OCI-M1 (cell line): Measurements from ENCODE around the gene PMPCA.
"Not testable (repeated sequence)": the region's sequence is repeated elsewhere in the genome, so short reads cannot be mapped to it uniquely, and the experiment has no call there.

Source experiments
- DNase-seq: peaks from one replicate; lab custom pipeline; 2025; lab: John Stamatoyannopoulos, UW

PMPCA gene

DNA sequence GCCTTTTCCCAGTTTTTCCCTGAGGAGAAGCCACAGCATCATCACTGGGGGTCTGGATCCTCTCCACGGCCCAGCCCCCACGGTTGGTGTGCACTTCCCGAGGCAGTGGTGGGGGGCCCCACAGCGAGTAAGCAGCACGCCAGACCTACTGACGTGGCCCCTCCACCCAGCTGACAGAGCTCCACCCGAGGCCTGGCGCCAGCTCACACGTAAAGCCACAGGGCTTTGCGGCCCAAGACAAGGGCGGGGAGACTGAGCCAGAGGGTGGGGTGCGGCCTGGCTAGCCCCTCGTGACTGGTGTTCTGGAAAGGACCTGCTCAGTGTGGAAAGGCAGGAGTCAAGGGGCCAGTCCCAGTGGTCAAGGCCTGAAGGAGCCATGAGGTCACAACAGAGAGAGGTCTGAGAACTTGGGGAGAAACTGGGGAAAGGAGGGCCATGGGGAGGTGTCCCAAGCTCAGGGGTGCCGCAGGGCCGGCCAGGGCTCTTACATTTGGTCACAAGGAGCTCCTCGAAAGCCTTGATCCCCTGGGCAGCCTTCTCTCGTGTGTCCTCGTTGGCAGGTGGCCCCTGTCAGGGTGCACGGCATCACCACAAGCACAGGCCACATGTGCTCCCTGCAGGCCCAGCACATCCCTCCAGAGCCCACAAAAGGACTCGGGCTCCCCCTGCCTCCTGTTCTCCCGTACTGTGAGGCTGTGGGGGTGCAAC lies 16.0 kb upstream of the PMPCA start:
- no peak for DNase-seq

DNA sequence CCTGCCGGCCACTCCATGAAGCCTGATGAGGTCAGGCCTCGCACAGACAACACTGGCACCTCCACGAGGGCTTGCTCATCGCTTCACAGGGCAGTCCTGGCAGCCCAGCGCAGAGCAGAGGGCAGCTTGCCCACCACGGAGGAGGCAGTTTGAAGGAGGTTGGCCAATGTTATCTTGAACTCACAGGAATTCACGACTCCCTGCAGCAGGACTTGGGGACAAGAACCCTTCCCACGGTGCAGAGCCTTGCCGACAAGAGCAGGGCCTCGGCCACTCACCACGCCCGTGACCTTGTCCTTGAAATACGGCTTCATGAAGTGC lies 15.5 kb upstream of the PMPCA start:
- DNase-seq = no peak

DNA sequence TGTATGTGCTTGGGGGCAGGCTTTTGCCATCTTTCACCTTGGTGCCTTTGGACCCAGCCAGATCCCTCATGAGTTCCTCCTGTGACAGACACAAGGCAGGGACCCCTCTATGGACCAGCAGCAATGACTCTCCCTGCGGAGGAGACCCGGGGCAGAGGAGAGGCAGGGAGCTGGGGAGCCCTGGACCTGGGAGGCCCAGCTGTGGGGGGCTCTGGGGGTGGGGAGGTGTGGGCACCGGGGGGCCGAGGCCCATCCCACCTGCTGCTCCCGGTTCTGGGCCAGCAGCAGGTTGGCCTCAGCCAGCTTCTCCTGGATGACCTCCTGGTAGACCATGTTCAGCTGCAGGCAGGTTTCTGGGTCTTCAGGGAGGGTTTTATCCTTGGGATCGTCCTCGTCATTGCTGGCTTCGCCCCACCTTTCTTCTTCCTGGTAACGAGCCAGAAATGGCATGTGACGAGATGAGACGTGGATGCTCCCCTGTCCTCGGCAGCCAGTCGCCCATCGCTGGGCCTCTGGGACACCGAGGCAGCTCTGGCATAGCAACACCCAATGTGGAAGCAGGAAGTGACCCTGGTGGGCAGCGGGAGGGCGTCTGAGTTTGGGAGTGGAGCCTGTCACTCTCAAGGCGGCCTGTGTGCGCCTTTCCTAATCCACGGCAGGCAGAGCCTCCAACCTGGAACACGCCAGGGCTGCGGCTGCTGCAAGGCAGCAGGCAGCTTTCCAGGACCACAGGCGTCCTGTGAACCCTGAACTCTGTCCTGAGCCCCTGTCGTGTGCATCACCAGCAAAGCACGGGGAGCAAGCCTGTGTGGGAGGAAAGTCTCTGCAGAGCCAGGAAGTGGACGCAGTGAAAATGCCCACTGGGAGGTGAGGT lies 14.9 kb upstream of the PMPCA start:
- no peak for DNase-seq

DNA sequence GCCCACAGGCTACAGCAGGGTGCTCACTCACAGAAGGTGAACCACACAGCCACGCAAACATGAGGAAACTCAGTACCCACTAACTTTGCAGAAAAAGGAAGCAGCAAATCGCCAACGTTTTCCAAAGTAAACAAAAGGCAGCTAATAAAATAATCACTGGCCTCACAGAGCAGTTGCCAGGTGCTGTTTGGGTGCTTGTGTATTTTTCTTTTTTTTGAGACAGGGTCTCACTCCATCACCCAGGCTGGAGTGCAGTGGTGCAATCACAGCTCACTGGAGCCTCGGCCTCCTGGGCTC lies 14.3 kb upstream of the PMPCA start:
- no peak for DNase-seq

DNA sequence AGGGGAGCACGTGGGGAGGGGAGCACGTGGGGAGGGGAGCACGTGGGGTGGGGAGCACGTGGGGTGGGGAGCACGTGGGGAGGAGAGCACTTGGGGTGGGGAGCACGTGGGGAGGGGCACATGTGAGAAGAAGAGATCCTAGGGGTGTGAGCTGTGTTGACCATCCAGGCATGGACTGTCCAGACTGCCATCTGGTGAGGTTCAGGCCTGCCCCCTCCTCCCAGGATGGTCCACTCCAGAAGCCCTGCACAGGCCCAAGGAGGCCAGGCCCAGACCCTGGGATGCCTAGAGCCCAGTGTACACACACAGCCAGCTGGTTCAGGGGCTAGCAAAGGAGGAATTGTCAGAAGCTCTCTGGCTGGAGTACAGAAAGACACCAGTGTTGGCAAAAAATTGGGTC lies 12.8 kb upstream of the PMPCA start:
- DNase-seq = no peak

DNA sequence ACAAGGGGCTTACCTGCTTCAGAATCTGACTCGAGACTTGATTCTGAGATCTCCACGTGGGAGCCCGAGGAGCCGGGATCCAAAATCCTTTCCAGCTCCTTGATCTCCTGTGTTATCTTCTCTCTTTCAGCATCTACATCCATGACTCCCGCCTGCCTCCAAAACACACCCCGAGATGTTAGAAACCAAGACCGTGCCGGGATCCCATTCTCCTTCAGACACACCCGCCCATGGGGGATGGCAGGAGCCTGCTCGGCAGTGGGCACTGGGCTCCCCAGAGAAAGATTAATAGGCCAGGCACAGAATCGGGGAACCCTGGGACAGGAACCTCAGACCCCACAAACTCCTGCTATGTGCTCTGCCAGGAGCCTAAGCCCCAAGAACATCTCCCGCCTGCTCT lies 12.2 kb upstream of the PMPCA start:
- DNase-seq = no peak

DNA sequence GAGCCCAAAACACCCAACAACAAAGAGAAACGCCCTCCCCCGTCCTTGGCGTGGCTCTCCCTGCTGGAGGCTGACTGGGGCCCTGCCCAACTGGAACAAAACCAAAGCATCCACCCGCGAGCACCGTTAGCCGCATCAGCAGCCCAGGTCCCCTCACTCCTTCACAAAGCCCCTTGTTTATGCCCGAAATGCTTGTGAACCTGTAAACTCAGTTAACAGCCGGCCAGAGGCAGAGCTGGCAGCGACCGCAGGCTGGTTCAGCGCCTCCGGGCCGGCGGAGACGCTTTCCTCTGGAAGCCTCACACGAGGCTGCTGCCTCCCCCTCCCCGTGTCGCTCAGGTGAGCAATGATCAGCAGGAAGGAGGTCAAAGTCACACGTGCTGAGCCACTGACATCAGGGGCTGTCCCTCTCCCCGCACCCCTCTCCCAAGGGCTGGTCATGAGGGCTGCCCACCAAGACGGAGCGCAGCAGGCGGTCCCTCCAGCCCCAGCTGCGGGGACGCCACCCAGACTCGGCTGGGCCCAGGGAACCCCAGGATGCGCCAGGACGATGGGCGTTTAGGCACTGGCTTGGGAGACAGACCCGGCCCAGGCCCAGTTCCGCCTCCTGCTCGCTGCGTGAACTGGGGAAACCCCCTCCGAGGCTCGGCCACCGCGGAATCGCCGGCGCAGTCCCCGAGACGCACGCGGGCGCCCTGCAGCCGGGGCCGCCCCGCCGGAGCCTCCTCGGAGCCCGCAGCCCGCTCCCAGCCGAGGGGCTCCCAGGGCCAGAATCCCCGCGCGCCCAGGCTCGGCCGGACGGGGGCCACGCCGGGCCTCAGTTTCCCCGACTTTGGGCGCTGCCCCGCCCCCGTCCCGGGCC lies 11.1 kb upstream of the PMPCA start:
- peak; percentile 27 for DNase-seq

DNA sequence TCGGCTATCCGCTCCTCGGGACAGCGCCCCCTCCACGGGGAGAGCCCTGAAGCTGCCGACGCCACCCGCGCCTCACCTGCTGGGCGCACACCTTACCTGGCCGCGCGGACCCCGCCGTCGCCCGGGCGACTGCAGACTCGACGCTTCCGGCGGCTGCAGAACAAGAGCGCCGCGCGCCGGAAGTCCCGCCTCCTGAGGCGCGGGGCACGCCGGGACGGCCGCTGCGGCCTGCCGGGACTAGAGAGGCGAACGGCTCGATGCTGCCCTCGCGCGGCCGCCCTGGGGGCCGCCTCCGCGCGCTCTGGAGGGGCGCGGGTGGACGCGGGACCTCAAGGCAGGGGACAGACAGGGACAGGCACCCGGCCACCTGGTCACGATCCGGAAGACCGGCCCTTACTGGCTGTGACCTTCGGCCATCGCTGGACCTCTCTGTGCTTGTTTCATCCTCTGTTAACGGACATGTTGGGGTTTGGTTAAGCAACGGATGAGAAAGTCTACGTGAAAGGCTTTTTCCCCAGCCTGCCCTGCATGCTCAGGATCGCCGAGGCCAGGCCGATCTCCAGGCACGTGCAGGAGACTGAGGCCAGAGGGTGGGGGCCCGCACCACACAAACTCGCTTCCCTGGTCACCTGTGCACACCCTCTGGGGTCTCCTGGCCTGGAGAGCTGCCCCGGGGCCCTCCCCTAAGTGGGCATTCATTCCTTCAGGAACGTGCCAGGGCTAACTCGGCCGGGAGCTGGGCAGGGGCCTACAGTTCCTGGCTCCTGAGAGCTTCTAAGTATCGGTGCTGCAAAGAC lies 10.2 kb upstream of the PMPCA start, which contains the start of gene SNAPC4:
Gene SNAPC4 (minus strand): TSS at position 133 of the 797 bp plus-strand sequence. CDS start 1,742 bp downstream, outside the sequence.
- peak; percentile 92 for DNase-seq

DNA sequence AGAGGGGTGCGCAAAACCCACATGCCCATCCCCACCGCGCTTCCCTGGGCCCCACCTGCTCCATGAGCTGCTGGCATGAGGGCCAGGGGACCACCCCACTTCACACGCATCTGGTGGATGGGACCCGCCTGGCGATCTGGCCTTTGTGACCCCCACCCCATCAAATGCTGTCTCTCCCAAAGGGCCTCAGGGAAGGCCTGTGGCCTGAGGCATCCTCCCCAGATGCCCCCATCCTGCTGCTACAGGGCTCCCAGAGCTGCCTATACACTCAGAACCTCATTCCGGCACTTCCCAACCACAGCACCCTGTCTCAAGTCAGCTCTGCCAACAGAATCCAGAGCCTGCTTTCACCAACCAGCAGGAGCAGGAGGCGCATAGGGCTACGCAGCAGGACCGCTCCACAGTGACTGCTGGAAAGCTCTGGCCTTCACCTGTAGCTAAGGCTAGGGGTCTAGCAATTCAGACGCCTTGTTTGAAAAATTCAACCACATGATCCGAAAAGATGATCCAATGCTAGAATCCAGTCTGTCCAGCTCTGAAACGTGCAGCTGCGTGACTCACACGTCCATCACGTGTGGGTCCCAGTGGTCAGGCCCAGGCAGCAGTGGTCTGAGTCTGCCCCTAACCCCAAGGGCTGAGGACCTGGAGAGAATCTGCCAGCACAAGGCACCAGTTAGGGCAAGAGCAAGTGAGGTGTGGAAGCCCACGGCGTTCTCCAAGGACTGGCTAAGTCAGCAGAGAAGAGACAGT lies 9.1 kb upstream of the PMPCA start:
- DNase-seq = no peak

DNA sequence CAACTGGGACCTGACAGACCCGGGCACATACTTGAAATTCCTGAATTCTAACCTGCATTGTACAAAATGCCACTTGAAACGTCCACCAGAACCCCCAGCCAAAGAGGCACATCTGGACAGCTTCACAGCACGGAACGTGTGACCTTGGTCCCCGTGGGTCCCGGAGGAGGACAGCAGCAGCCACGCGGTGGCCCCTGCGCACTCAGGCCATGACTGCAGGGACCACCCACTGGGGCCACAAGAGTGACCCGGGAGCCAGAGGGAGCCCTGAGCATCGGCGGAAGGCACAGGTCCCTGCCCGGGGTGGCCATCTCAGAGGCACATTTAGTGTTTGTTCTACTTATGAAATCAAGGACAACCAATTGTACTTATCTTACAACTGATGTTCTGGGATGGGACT lies 8.4 kb upstream of the PMPCA start:
- DNase-seq = no peak

DNA sequence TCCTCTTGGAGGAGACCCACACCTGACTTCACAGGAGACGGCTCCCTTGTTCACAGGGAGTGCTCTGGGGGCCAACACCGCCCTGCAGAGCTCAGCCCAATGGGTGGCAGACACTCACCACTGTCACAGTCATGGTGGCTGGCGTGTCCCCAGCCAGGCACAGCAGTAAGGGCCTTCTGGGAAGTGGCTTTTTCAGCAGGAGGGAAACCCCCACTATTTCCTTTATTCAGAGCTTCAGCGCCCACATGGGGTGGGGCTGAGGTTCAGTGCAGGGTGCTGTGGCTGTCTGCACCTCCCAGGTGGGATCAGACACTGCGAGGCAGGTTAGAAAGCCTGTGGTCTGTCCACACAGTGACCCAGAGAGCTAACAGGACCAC lies 6.9 kb upstream of the PMPCA start:
- DNase-seq = no peak

DNA sequence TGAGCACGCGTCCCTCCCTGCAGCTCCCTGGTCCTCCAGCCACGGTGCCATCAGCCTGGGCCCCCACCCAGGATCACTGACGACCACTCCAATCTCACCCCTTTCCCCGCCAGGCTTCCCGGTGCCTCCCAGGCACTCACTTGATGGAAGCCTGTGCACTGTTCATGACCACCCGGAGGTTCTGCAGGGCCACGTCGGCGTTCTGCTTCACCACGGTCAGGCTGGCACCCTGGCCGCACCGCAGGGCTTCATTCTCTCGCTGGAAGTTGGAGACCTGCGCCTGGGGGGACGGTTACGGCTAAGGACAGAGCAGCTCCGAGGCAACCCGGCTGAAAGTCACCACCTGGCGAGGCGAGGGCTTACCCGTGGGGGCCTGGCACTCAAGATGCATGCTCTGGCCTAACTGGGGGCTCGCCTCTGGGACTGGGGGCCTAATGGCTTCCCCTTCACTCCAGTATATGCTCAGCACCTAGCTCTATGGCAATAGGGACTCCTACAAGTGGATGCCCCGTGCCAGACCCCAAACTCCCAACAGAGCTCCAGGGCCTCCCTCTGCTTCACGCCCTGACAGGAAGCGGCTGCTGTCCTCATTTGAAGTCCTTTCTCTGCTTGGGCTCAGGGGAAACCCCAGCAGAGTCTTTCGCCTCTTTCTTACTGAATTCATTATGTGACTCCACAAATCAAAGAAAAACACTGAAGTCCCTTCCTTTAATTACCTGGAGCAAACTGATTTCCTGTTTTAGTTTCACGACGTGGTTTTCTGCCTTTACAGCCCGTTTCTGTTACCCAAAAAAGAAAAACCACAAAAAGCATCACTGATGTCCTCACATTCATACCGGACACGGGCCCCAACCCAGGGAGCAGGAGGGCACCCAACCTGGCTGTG lies 6.3 kb upstream of the PMPCA start:
- no peak for DNase-seq

DNA sequence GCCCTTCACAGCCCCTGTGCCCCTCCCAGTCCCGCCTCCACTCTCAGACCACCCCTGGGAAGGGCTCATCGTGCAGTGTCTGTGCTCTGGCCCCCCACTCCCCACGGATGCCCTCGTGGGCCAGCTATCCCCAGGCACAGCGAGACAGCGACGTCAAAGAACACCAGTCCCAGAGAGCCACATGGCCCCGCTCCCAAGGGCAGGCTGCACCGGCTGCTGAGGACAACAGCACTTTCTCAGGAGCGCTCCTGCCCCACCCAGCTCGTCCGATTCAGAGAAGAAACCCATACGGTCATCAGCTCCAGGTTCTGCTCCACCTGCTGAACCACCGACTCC lies 5.7 kb upstream of the PMPCA start:
- no peak for DNase-seq

DNA sequence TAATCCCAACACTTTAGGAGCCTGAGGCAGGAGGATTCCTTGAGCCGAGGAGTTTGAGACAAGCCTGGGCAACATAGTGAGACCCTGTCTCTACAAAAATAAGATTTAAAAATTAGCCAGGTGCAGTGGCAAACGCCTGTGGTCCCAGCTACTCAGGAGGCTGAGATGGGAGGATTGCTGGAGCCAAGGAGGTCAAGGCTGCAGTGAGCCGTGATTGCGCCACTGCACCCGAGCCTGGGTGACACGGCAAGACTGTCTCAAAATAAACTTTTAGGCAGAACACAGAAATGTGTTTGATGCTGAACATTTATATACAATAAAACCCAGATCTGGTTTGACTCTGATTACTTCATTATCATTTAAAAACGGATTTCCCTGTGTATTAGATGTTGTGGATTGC lies 5.0 kb upstream of the PMPCA start:
- DNase-seq = no peak

DNA sequence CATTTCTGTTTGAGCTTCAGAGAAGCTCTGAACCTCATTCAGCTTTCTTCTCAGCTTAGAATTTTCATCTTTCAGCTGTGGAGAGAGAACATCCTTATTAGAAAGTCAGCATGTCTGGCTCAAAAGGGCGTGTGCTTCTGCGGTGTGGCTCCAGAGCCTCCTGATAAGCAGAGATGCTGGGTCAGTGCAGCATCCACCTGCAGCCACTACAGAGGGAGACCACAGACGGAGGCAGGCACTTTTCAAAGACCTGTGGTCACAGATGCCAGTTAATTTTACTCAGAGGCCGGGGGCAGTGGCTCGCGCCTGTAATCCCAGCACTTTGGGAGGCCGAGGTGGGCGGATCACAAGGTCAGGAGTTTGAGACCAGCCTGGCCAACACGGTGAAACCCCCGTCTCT lies 4.6 kb upstream of the PMPCA start:
- DNase-seq = not testable (repeated sequence)

DNA sequence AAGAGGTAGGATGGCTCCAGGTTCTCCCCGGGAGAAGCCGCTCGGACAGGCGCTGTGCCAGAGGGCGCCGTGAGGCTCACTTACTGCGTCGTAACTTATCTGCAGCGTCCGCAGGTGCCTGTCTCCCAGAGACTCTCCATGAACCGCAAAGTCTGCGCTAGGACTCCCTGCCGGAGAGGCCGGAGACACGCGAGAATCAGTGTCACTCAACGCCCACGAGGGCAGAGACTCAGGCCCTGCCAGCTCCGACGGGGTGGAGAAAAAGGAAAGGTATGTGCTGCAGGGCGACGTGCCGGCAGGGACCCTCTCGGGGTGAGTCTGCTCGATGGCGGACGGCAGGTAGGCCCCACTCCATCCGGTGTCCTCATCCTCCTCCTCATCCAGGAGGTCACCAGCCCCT lies 3.4 kb upstream of the PMPCA start:
- DNase-seq = not testable (repeated sequence)

DNA sequence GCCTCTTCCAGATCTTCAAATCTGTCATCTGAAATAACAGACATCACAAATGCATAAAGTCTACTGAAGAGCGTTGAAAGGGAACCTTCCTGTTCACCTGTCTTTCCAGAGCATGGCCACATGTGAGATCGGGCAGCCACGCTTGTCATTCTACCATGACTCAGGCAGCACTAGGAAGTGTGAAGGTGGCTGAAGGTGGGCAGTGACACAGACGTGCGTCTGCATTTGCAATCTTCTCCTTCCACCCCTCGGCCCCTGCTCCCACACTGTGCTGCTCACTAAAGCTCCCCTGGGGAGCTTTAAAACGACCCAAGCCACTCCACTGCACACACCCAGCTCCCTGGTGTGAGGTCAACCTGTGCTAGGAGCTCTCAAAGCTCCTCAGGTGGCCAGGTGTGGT lies 2.5 kb upstream of the PMPCA start:
- DNase-seq = no peak

DNA sequence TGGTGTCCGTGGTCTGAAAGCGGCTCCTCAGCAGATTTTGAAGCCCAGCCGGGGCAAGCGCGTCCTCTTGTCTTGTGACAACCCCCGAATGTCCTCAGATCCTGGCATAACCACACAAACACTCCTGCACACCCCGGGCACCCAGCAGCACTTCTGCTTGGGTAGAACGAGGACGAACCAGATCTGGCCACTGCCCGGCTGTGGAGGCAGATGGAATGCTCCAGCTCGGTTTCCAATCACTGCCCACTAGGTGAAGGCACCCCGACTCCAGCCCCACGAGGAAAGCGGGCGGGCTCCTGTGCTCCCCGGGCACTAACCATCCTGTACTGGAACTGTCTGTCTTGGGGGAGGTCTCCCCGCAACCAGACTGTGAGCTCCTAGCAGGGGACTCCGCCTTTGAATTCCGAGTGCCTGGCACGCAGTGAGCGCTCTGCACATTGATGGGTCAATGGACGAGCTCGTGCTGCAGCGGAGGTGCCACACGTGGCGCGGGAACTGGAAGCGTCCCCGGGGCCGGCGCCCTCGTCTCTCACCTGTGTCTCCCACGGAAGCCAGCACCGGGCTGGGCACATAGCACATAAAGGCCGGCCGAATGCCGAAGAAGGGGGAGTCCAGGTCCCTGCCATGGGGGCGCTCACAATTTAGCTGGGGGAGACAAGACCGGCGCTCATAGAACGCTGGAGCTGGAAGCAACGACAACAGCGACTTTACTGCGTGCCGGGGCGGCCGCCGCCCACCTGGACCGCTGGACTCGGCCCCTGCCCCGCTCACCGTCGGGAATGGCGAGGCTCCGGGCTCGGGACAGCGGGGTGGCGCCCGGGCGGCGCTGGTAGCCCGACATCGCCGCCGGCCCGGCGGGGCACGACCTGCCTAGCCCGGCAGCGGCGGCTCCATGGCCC lies 652 bp upstream of the PMPCA start:
- DNase-seq = peak; percentile 43

DNA sequence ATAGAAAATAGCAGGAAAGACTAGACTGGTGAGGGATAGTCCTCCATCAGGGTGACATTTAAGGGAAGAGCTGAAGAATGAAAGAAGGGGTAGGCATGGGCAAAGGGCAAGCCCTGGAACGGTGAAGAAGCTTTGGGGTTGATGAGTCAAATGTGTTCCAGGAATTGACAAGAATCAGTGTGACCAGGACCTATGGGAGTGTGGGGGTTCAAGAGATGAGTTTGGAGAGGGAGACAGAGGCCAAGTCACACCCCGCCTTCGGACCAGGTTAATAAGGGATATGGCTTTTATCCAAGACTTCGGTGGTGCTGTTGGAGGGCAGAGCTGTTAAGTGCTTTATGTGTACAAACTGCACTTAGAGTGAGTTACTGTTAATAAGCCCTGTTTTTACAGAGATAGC lies 920 bp downstream of the PMPCA start:
- no peak for DNase-seq
